ENCODE results near the gene RBBP4.

RBBP4 gene

DNA sequence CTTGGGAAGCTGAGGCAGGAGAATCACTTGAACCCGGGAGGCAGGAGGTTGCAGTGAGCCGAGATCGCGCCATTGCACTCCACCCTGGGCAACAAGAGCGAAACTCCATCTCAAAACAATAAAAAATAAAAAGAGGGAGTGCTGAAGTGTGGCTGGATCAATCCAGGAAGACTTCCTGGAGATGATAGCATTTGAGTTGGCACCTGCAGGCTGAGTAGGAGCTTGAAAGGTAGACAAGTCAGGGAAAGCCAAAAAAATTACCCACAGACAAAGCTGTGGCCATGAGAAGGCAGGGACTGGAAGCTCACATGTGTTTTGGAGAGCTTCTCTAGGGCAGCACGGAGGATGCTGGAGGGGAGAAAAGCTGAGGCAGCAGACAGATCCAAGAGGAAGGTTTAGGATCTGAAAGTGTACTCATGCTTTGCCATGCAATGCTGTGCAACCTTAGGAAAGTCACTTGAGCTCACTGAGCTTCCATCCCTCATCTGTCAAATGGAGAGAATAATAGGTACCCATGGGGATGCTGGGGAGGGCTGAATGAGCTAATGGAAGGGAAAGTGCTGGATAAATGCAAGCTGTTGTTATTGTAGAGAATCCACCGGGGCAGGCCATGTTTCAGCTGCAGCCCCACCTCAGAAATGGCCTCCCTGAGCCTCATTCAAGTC is 77.5 kb downstream of the RBBP4 start:
- H3K36me3 ChIP-seq (ENCODE audit: control insufficient read depth in 2 of 2, insufficient read depth in 1 of 2, low read length in 2 of 2) = no peaks in the 10 kb centered on the region
- CTCF ChIA-PET = interaction anchor here (1.1 to 2.5 kb wide), 5 partner anchors 13 to 44 kb away, joined by 3 to 18 read pairs (median 5); no protein-coding TSS in a partner anchor
- no peak overlapping the region for H3K27ac ChIP-seq (ENCODE audit: extremely low read depth, low read depth, low read length)
- H3K4me3 ChIP-seq (ENCODE audit: low read depth, low read length) = no peak overlapping the region
- POLR2A ChIA-PET = interaction anchor here (0.6 to 1.8 kb wide), 6 partner anchors 9 to 34 kb away, joined by 3 to 6 read pairs (median 4); no protein-coding TSS in a partner anchor
- H3K4me1 ChIP-seq (ENCODE audit: control insufficient read depth, insufficient read depth, low read length) = no peaks in the 10 kb centered on the region
- TF ChIP-seq ZFP3 (tag by site-specific recombination; IDR thresholded peaks at IDR 0.05; ENCODE audit: low read depth) (peak; percentile 73), ZNF768 (tag by site-specific recombination; IDR thresholded peaks at IDR 0.05) (peak; percentile 73; the same call in 1 of the 2 replicates), TRIM28 (IDR thresholded peaks at IDR 0.05; ENCODE audit: borderline replicate concordance, low read length) (no peak)
- no peaks in the 10 kb centered on the region for H3K9me3 ChIP-seq (ENCODE audit: control insufficient read depth, insufficient read depth, low read depth, low read length)

DNA sequence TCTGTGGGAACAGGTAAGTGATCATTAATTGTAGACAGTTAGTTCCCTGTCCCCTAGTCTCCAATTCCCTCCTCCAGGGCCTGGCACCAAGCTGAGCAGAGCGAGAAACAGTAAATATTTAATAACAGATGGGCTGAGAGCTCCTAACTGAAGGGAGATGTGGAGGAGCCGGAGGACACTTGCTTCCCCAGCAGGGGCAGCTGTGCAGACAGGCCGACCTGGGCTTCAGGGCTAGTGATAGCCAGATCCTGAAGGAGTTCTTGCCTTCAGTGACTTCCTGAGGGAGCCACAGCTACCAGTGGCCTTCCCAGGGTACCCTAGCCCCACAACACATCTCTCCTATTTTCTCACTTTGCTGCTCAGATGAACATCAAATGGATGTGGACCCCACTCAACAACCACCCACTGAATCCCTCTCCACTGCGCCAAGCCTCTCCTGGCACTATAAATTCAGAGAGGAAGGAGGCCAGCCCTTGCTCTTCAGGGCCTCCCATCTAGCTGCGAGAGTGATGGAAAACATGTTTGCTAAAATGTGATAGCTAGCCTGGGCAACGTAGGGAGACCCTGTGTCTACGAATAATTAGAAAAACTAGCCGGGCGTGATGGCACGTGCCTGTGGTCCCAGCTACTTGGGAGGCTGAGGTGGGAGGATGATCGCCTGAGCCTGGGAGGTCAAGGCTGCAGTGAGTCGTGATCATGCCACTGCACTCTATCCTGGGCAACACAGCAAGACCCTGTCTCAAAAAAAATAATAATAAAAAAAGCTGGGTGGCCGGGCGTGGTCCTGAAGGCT is 78.4 kb downstream of the RBBP4 start:
- Histone ChIP-seq H3K27ac (ENCODE audit: extremely low read depth, low read depth, low read length) (no peak overlapping the region), H3K36me3 (ENCODE audit: control insufficient read depth in 2 of 2, insufficient read depth in 1 of 2, low read length in 2 of 2) (no peaks in the 10 kb centered on the region), H3K4me3 (ENCODE audit: low read depth, low read length) (no peak overlapping the region), H3K4me1 (ENCODE audit: control insufficient read depth, insufficient read depth, low read length) (no peaks in the 10 kb centered on the region), H3K9me3 (ENCODE audit: control insufficient read depth, insufficient read depth, low read depth, low read length) (no peaks in the 10 kb centered on the region)
- ChIA-PET CTCF (interaction anchor here (0.5 to 2.5 kb wide), 7 partner anchors 9 to 43 kb away, joined by 3 to 18 read pairs (median 5); no protein-coding TSS in a partner anchor), POLR2A (interaction anchor here (0.6 to 1.8 kb wide), 5 partner anchors 10 to 24 kb away, joined by 3 to 6 read pairs (median 4); no protein-coding TSS in a partner anchor)
- no peak for TF ChIP-seq ZNF785 (tag by site-specific recombination; IDR thresholded peaks at IDR 0.05)
- no peak for TF ChIP-seq GFI1B (tag by site-specific recombination; IDR thresholded peaks at IDR 0.05)
- TF ChIP-seq ZNF473 (tag by site-specific recombination; IDR thresholded peaks at IDR 0.05) = no peak
- TF ChIP-seq ZNF140 (tag by site-specific recombination; IDR thresholded peaks at IDR 0.05) = no peak
- no peak for TF ChIP-seq ZNF433 (tag by site-specific recombination; IDR thresholded peaks at IDR 0.05; ENCODE audit: low read depth)
- TF ChIP-seq, protein P1, sequence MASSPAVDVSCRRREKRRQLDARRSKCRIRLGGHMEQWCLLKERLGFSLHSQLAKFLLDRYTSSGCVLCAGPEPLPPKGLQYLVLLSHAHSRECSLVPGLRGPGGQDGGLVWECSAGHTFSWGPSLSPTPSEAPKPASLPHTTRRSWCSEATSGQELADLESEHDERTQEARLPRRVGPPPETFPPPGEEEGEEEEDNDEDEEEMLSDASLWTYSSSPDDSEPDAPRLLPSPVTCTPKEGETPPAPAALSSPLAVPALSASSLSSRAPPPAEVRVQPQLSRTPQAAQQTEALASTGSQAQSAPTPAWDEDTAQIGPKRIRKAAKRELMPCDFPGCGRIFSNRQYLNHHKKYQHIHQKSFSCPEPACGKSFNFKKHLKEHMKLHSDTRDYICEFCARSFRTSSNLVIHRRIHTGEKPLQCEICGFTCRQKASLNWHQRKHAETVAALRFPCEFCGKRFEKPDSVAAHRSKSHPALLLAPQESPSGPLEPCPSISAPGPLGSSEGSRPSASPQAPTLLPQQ (tag by site-specific recombination; IDR thresholded peaks at IDR 0.05) = 0 out of 2 replicates have a peak, but pooled peaks have one; percentile 45
- TF ChIP-seq ZNF202 (tag by site-specific recombination; IDR thresholded peaks at IDR 0.05; ENCODE audit: borderline replicate concordance) = no peak
- TF ChIP-seq ZNF121 (tag by site-specific recombination; IDR thresholded peaks at IDR 0.05) = peak; percentile 97
- TF ChIP-seq SCRT1 (tag by site-specific recombination; IDR thresholded peaks at IDR 0.05; ENCODE audit: borderline replicate concordance) = no peak
- TF ChIP-seq, protein P2, sequence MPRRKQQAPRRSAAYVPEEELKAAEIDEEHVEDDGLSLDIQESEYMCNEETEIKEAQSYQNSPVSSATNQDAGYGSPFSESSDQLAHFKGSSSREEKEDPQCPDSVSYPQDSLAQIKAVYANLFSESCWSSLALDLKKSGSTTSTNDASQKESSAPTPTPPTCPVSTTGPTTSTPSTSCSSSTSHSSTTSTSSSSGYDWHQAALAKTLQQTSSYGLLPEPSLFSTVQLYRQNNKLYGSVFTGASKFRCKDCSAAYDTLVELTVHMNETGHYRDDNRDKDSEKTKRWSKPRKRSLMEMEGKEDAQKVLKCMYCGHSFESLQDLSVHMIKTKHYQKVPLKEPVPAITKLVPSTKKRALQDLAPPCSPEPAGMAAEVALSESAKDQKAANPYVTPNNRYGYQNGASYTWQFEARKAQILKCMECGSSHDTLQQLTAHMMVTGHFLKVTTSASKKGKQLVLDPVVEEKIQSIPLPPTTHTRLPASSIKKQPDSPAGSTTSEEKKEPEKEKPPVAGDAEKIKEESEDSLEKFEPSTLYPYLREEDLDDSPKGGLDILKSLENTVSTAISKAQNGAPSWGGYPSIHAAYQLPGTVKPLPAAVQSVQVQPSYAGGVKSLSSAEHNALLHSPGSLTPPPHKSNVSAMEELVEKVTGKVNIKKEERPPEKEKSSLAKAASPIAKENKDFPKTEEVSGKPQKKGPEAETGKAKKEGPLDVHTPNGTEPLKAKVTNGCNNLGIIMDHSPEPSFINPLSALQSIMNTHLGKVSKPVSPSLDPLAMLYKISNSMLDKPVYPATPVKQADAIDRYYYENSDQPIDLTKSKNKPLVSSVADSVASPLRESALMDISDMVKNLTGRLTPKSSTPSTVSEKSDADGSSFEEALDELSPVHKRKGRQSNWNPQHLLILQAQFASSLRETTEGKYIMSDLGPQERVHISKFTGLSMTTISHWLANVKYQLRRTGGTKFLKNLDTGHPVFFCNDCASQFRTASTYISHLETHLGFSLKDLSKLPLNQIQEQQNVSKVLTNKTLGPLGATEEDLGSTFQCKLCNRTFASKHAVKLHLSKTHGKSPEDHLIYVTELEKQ (tag by site-specific recombination; IDR thresholded peaks at IDR 0.05; ENCODE audit: borderline replicate concordance) = no peak
- TF ChIP-seq ZNF350 (tag by site-specific recombination; IDR thresholded peaks at IDR 0.05) = no peak
- no peak for TF ChIP-seq WT1 (tag by site-specific recombination; IDR thresholded peaks at IDR 0.05)
- TF ChIP-seq GLIS2 (tag by site-specific recombination; IDR thresholded peaks at IDR 0.05) = no peak
- TF ChIP-seq KLF1 (tag by site-specific recombination; IDR thresholded peaks at IDR 0.05) = 0 out of 2 replicates have a peak, but pooled peaks have one; percentile 44
- TF ChIP-seq, protein P3, sequence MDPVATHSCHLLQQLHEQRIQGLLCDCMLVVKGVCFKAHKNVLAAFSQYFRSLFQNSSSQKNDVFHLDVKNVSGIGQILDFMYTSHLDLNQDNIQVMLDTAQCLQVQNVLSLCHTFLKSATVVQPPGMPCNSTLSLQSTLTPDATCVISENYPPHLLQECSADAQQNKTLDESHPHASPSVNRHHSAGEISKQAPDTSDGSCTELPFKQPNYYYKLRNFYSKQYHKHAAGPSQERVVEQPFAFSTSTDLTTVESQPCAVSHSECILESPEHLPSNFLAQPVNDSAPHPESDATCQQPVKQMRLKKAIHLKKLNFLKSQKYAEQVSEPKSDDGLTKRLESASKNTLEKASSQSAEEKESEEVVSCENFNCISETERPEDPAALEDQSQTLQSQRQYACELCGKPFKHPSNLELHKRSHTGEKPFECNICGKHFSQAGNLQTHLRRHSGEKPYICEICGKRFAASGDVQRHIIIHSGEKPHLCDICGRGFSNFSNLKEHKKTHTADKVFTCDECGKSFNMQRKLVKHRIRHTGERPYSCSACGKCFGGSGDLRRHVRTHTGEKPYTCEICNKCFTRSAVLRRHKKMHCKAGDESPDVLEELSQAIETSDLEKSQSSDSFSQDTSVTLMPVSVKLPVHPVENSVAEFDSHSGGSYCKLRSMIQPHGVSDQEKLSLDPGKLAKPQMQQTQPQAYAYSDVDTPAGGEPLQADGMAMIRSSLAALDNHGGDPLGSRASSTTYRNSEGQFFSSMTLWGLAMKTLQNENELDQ (tag by site-specific recombination; IDR thresholded peaks at IDR 0.05; ENCODE audit: low read depth) = no peak
- no peak for TF ChIP-seq ZNF777 (tag by site-specific recombination; IDR thresholded peaks at IDR 0.05; ENCODE audit: borderline replicate concordance)

All from HEK293 (cell line).